HL-60 (cell line): ENCODE data around the gene NYNRIN.
"Not testable (repeated sequence)": the region's sequence is repeated elsewhere in the genome, so short reads cannot be mapped to it uniquely, and the experiment has no call there.

Experiments
- DNase-seq, 2 experiments: peaks; one replicate each; pipeline ENCODE4 v3.0.0-alpha.2; 2010 to 2020; ENCODE audit warnings: low read depth in 1 of 2, low spot score in 1 of 2
- H3K27ac ChIP-seq: fragments of 250-450 bp; sonication (Bioruptor Pico); replicated peaks from 2 replicates; pipeline ENCODE4 v1.5.1; 2020; ENCODE audit warnings: mild to moderate bottlenecking, moderate library complexity
- H3K27me3 ChIP-seq: fragments of 250-450 bp; sonication (Bioruptor Pico); 2 replicates; pipeline ENCODE4 v1.5.1; 2021; ENCODE audit warnings: mild to moderate bottlenecking, moderate library complexity; ENCODE audit not compliant: insufficient read depth, poor library complexity, severe bottlenecking
- H3K4me3 ChIP-seq: replicated peaks from 2 replicates; pipeline ENCODE4 v1.5.1; 2011; ENCODE audit warnings: mild to moderate bottlenecking, control low read depth, low read length; ENCODE audit not compliant: insufficient read depth
- CTCF ChIP-seq: IDR thresholded peaks from one replicate; pipeline ENCODE4 v1.5.1; 2011; ENCODE audit warnings: low read length, control low read depth, inconsistent platforms; ENCODE audit not compliant: insufficient read depth
- GABPA ChIP-seq: IDR thresholded peaks from 2 replicates; pipeline ENCODE4 v1.6.1; 2012; ENCODE audit warnings: low read depth
- POLR2AphosphoS5 ChIP-seq: IDR thresholded peaks from 2 replicates; pipeline ENCODE4 v1.6.1; 2012; ENCODE audit warnings: low read depth
- REST ChIP-seq: IDR thresholded peaks from 2 replicates; pipeline ENCODE4 v1.6.1; 2012; ENCODE audit warnings: low read depth; ENCODE audit not compliant: insufficient replicate concordance
- SPI1 ChIP-seq: IDR thresholded peaks from 2 replicates; pipeline ENCODE4 v1.6.1; 2012; ENCODE audit warnings: low read depth, mild to moderate bottlenecking, borderline replicate concordance

Gene NYNRIN

GRCh38 chr14:24369907-24370687, 28.7 kb upstream of the NYNRIN start:
- Histone ChIP-seq H3K27me3 (peaks cover 34% of the 10 kb centered on the region), H3K4me3 (no peak overlapping the region), H3K27ac (no peak overlapping the region)
- TF ChIP-seq POLR2AphosphoS5 = no peak
- no peak for TF ChIP-seq REST
- no peak for TF ChIP-seq GABPA
- TF ChIP-seq CTCF = no peak
- no peak for TF ChIP-seq SPI1
- no peak for DNase-seq

GRCh38 chr14:24370748-24371147, 28.1 kb upstream of the NYNRIN start:
- Histone ChIP-seq H3K27ac (no peak overlapping the region), H3K27me3 (peaks cover 30% of the 10 kb centered on the region), H3K4me3 (no peak overlapping the region)
- no peak for TF ChIP-seq GABPA
- no peak for TF ChIP-seq POLR2AphosphoS5
- no peak for TF ChIP-seq CTCF
- no peak for TF ChIP-seq SPI1
- no peak for TF ChIP-seq REST
- DNase-seq = no peak

DNA sequence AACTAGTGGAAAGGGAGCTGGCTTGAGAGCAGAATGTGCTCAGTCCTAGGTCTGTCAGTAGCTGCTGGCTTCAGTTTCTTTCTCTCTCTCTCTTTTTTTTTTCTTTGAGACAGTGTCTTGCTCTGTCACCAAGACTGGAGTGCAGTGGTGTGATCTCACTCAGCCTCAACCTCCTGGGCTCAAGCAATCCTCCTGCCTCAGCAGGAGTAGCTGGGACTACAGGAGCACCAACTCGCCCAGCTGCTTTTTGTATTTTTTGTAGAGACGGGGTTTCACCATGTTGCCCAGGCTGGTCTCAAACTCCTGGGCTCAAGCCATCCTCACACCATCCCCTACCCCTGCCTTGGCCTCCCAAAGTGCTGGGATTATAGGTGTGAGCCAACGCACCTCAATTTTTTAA, 27.2 kb upstream of the NYNRIN start:
- H3K27ac ChIP-seq, H3K4me3 ChIP-seq, DNase-seq: not testable (repeated sequence)
- peaks cover 24% of the 10 kb centered on the region for H3K27me3 ChIP-seq

- Histone ChIP-seq H3K27ac (no peak overlapping the region), H3K27me3 (peaks cover 13% of the 10 kb centered on the region), H3K4me3 (no peak overlapping the region)
- no peak for TF ChIP-seq GABPA
- no peak for DNase-seq
Observed at GRCh38 chr14:24372701-24373416, 25.9 kb upstream of the NYNRIN start.
